GM21723 (cell line): ENCODE measurements around the gene SSH3.

ENCODE experiments used
- ATAC-seq: cut with Tn5 transposase; IDR thresholded peaks from one replicate; pipeline ENCODE4 v1.9.1; 2021; ENCODE audit warnings: mild to moderate bottlenecking, moderate library complexity; ENCODE audit not compliant: unreplicated experiment

Gene SSH3

DNA sequence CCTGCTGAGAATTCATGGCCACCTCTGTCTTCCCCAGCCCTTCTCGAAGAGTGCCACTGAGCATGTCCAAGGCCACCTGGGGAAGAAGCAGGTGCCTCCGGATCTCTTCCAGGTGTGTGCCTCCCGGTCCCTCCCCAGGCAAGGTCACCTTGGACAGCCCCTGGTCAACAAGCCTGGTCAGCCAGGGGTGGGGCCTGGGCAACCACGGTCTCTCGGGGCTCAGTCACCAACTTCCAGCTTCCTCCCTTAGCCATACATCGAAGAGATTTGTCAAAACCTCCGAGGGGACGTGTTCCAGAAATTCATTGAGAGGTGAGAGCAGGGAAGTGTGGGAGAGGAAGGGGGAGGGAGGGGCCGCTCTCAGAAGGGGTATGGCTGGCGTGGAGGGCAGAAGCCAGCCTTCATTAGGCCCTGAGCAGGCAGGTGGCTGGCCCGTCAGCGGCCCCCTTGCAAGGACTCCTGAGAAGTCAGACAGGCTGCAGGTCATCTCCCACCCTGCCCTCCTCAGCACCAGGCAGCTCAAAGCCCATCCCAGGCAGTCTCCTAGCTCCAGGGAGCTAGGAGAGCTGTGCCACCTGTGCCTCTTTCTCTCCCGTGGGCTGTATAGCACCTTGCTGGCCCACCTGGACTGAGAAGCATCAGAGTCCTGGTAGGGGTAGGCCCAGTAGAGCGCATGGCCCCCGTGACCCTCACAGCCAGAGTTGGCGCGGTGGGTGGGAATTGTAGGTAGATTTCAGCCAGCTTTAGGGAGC is 23.6 kb upstream of the SSH3 start:
- ATAC-seq = no peak

DNA sequence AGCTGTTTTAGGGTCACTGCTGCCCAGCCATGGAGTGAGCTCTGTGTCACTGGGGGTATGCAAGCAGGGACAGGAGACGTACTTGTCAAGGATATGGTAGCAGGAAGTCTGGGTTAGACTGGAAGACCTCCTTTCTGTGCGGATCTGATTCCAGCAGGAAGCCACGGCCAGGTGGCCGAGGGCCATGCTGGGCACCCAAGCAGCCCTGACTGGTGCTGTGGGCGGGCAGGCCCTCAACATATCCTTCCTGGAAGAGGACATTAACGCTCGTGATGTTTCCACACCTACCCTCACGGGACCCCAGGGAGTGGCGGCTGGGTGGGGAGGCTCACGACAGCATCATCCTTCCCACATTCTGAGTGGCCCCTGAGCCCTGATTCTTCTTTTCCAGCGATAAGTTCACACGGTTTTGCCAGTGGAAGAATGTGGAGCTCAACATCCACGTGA is 23.0 kb upstream of the SSH3 start:
- ATAC-seq = no peak

DNA sequence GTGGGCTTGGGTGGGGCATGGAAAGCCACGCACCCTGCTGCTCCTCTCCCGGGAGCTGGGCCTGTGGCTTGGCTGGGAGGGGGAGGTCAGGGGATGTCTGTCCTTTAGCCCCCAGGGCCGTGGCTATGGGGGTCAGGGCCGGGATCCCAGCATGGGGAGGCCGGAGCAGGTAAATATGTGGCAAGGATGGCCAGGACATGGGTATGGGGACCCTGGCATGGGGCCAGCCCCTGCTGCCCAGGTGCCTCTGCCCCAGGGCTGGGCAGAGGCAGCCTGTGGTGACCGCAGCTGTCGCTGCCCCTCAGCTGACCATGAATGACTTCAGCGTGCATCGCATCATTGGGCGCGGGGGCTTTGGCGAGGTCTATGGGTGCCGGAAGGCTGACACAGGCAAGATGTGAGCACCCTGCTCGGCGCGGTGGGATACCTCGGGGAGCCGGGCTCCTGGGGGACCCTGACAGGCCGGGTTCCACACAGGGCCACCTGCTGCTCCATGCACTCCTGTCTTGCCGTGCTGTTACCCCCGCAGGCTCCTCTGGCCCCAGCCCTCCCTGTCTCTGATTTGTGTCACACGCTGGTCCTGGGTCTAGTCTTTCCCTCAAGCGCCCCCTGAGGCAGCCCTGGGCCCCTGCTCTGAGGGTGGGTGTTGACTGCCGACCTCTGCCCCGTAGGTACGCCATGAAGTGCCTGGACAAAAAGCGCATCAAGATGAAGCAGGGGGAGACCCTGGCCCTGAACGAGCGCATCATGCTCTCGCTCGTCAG is 22.4 kb upstream of the SSH3 start:
- ATAC-seq = no peak

DNA sequence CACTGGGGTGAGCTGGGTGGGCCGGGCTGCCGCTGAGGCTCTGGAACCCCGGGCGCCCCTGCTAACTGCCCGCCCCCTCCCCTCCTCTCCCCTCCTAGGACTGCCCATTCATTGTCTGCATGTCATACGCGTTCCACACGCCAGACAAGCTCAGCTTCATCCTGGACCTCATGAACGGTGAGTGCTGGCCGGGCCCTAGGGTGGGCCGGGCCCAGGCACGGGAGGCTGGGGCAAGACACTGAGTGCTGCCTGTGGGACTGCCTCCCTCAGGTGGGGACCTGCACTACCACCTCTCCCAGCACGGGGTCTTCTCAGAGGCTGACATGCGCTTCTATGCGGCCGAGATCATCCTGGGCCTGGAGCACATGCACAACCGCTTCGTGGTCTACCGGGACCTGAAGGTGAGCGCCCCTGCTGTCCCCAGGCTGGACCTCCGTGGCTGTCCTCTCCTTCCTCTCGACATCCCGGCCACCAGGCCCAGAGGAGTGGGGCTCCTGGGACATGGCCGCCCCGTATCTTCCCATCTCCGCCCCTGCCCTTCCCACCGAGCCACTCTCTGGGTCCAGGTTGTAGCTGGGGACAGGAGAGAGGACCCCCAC is 21.7 kb upstream of the SSH3 start:
- ATAC-seq = no peak

DNA sequence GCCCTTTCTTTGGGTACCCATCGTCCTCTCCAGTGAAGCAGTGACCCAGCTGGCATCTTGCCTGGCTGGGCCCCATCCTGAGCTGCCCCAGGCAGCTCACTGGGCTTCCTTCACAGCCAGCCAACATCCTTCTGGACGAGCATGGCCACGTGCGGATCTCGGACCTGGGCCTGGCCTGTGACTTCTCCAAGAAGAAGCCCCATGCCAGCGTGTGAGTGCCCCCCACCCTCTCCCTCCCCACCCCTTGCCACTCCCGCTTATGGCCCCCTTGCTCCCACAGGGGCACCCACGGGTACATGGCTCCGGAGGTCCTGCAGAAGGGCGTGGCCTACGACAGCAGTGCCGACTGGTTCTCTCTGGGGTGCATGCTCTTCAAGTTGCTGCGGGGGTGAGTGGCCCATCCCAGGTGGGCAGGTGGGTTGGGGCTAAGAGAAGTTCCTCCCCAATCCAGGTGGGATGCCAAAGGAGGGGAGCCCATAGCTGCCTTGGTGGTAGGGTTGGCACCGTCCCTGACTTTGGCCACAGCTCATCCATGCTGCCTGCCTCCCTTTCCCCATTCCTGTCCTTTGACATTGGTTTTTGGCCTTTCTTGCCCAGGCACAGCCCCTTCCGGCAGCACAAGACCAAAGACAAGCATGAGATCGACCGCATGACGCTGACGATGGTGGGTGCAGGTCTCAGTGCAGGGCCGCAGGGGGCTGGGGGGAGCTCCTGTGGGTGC is 21.0 kb upstream of the SSH3 start:
- no peak for ATAC-seq

DNA sequence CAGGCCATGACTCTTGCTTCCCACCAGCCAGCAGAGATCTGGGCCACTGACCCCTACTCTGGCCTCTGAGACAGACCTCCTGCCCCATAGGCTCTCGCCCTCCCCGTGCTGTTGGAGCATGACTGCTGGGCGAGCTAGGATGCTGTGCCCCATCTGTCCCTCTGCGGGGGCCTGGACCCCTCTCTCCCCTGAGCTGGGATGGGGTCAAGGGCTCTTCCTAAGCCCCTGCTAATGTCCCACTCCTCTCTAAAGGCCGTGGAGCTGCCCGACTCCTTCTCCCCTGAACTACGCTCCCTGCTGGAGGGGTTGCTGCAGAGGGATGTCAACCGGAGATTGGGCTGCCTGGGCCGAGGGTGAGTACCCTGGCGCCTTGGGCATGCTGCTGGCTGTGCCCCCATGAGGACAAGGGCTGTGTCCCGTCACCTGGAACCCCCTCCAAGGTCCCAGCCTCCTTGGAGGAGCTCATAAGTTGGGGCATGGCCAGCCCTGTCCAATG is 20.4 kb upstream of the SSH3 start:
- ATAC-seq = no peak

DNA sequence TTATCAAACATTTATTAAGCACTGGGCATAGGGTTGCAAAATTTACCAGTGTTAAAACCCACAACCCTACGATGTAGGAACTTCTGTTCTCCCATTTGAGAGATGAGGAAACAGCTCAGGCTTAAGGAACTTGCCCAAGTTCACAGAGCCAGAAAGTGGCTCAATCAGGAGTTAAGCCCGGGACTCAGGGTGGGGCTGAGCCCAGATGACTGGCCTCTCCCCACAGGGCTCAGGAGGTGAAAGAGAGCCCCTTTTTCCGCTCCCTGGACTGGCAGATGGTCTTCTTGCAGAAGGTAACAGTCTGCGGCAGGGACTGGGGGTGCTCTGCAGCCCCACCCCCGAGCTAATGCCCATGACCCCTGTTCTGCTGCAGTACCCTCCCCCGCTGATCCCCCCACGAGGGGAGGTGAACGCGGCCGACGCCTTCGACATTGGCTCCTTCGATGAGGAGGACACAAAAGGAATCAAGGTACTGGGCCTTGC is 19.8 kb upstream of the SSH3 start:
- no peak for ATAC-seq

DNA sequence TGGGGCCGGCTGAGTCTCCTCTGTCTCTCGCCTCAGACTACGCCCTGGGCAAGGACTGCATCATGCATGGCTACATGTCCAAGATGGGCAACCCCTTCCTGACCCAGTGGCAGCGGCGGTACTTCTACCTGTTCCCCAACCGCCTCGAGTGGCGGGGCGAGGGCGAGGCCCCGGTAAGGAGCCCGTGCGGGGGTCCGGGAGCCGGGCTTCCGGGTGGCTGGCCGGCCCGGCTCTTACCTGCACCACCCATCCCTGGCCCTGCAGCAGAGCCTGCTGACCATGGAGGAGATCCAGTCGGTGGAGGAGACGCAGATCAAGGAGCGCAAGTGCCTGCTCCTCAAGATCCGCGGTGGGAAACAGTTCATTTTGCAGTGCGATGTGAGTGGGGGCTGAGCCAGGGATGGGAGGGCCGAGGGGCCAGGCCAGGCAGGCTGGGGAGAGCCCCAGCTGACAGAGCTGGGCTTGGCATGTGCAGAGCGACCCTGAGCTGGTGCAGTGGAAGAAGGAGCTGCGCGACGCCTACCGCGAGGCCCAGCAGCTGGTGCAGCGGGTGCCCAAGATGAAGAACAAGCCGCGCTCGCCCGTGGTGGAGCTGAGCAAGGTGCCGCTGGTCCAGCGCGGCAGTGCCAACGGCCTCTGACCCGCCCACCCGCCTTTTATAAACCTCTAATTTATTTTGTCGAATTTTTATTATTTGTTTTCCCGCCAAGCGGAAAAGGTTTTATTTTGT is 18.4 kb upstream of the SSH3 start:
- ATAC-seq = no peak

DNA sequence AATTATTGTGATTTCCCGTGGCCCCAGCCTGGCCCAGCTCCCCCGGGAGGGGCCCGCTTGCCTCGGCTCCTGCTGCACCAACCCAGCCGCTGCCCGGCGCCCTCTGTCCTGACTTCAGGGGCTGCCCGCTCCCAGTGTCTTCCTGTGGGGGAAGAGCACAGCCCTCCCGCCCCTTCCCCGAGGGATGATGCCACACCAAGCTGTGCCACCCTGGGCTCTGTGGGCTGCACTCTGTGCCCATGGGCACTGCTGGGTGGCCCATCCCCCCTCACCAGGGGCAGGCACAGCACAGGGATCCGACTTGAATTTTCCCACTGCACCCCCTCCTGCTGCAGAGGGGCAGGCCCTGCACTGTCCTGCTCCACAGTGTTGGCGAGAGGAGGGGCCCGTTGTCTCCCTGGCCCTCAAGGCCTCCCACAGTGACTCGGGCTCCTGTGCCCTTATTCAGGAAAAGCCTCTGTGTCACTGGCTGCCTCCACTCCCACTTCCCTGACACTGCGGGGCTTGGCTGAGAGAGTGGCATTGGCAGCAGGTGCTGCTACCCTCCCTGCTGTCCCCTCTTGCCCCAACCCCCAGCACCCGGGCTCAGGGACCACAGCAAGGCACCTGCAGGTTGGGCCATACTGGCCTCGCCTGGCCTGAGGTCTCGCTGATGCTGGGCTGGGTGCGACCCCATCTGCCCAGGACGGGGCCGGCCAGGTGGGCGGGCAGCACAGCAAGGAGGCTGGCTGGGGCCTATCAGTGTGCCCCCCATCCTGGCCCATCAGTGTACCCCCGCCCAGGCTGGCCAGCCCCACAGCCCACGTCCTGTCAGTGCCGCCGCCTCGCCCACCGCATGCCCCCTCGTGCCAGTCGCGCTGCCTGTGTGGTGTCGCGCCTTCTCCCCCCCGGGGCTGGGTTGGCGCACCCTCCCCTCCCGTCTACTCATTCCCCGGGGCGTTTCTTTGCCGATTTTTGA is 17.5 kb upstream of the SSH3 start:
- ATAC-seq = no peak

DNA sequence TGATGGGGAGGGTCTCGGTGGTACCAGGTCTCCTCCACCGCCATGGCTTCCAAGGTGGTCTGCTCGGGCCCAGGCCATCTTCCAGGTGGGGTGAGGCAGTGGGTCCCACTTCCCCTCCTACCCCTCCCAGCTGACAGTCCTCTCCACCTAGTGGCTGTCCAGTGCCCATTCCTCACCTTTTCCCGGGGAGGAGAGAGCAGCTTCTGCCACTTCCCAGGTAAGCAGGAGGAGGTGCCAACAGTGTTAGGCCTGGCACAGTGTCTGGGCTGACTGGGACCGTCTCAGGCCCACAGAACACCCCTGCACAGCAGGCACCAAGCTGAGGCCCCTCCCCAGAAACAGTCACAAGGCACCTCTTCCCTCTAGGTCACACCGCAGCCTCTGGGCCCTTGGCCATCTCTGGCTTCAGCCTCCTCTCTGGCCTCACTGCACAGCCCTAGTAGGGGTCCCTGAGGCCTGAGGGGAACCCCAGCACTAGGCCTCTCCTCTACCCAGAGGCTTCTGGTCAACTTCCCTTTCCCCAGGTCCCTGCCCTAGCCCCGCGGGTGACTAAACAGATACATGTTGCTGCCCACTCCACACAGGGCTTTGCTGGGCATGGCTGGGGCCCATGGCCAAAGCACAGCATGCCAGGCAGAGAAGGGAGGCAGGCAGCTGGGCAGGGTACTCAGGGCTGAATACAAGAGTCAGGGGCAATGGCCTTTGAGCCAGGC is 16.6 kb upstream of the SSH3 start:
- no peak for ATAC-seq

DNA sequence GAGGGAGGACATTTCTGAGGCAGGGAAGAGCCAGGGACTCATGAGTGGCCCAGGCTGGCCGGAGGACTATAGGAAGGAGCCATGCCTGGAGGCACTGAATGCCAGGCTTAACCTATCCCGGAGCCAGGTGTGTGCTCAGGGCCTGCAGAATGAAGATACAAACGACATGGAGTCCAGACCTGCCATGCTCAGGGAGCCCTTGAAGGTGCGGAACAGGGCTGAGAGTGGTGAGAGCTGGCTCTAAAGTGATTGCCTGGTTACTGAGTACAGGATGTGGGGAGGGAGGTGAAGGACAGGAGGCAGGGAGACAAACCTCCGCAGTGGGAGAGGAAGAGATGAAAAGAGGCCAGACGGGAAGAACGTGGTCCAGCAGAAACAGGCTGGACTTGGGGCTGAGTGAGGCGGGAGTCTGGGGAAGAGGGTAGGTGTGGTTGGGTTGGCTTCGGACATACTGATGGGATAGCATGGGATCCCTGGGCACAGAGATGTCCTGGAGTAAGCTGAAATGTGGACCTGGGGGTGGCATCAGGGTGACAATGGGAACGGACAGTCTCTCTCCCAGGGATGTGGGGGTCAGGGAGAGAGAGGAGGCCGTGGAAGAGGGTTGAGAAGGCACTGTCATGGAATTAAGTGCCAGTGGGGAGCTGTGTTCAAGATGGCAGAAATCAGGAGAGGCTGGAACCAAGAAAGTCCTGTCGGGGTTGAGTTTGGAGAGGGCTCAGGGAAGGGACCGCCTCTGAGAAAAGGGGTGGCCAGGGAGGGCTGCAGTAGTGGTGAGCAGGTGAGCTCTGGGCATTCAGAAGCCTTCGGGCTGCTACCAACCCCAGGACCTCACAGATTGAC is 15.8 kb upstream of the SSH3 start:
- no peak for ATAC-seq

DNA sequence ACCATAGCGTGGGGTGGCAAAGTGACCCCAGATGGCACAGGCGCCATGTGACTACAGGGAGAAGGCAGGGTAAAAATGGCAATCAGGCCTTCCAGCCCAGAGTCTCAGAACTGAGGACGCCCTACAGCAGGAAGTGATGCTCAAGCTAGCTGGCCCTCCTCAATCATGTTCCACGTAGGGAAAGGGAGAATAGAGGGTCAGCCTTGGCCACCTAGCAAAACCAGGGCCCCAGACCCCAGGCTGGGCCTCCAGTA is 15.2 kb upstream of the SSH3 start:
- no peak for ATAC-seq

DNA sequence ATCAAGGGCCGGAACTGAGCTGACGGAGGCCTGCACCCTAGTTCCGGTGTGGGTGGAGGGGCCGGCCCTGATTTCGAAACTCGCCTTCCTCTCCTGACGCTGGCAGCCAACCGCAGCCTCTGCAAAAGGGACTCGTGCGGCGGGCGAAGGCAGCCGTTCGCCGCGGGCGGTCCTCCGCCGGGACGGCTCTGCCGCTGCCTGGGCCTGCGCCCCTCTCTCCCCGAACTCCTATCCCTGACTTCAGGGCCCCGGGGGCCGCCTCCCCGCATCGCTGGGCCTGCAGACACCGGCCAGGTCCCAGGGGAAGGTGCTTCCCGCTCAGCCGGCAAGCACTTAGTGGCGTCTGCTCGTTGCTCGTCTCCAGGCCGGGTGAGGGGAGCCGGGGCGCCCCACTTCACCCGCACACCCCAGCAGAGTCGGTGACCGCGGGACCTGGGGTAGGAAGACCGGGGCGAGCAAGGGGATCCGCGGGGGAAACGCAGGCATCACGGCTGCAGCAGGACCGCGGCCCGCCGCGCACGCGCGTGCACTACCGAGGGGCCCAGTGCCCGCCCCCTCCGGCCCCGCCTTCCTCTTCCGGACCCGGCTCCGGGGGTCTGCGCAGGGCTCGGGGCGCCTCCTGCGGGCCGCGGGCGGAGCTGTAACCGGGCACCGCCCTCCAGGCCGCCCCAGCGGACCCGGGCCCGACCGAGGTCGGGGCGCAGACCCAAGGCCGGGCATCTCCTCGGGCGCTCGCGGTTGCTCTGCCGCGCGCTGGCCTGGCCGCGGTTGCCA is 14.7 kb upstream of the SSH3 start:
- ATAC-seq = peak; percentile 60

DNA sequence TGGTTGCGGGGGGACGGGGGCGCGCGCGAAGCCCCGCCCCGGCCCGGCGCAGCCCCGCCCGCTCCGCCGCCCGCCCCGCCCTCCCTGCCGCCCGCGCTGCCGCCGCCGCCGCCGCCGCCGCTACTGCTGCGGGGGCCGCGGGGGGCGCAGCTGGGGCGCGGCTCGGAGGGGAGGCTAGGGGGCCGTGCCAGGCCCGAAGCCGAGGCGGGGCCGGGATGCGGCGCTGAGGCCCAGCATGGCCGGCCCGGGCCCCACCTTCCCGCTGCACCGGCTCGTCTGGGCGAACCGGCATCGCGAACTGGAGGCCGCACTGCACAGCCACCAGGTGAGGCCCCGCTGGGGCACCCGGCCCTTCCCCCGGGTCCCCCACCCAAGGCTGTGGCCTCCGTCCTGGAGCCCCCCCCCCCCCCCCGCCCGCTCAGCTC is 14.1 kb upstream of the SSH3 start, which contains the start of gene ANKRD13D:
Gene ANKRD13D (plus strand): TSS at position 78 of the 425 bp plus-strand sequence. CDS start 158 bp downstream, at position 236.
- ATAC-seq = peak; percentile 52

DNA sequence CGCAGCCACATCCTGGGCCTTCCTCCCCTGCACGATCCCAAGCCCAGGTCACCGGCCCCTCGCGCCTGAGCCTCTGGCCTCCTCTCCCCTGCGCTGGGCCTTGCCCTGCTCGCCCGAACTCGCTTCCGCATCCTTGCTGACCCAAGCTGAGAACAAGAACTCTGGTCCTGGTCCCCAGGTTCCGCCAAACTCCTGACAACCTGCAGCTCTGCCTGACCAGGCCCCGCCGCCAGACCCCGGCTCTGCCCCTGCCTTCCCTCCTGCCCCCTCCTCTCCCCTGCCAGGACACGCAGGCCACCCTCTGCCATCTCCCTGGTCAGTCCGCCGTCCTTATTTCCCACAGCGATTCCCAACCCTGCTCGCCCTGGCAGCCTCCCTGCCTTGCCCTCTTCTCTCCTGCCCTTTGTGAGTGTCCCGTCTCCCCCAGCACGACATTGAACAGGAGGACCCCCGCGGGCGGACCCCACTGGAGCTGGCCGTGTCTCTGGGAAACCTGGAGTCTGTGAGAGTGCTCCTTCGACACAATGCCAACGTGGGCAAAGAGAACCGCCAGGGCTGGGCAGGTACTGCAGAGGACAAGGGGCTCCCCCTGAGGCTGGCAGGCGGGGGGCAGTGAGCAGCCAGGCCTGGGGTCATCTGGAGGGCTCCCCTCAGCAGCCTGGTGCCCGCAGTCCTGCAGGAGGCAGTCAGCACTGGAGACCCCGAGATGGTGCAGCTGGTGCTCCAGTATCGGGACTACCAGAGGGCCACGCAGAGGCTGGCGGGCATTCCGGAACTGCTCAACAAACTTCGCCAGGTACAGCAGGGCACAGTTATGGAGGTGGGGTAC is 13.5 kb upstream of the SSH3 start:
- ATAC-seq = no peak

DNA sequence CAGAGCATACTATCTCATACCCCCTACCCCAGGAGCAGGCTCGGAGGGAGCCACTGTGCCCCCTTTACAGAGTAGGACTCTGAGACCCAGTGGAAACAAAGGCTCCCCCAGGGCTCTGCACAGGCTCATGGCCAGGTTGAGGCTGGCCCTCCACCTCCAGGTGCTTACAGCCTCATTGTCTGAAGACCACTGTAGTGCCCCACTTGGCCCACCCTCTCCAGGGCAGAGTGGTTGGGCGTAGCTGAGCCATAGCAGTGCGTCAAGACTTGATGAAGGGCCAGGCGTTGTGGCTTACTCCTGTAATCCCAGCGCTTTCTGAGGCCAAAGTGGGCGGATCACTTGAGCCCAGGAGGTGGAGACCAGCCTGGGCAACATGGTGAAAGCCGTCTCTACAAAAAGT is 12.5 kb upstream of the SSH3 start:
- ATAC-seq = no peak
